ENCODE data around the gene MICAL3.

The MICAL3 gene

GRCh38 chr22:18063306-18063705, 38.9 kb upstream of the MICAL3 start:
- Histone ChIP-seq H3K27ac (peak overlapping the region; percentile 99), H3K9ac (ENCODE audit: insufficient read length) (peak overlapping the region; percentile 67)

DNA sequence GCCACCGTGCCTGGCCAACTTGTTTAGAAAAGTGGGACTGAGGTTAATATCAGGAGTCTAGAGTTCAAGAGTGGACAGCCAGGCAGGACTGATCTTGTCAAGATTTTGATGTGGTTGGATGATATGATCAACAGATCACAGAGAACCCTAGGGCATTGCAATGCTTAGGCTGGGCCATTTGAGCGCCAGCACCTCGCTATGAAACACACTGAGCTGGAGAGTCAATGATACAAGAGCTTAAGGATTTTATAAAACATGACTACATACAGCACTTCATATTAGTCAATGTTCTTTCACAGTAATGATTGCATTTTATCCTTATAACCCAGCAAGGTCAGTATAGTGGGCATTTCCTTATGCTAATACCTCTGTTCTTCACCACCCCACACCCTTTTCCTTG, 38.1 kb upstream of the MICAL3 start:
- Histone ChIP-seq H3K4me3 (no peak overlapping the region), H3K9ac (ENCODE audit: insufficient read length) (peak overlapping the region; percentile 67), H3K9me3 (ENCODE audit: low read depth, low read length) (no peaks in the 10 kb centered on the region), H3K36me3 (ENCODE audit: insufficient read depth, low read length) (no peaks in the 10 kb centered on the region), H3K27ac (peak overlapping the region; percentile 99)
- TF ChIP-seq POLR2AphosphoS5 (IDR thresholded peaks at IDR 0.05; ENCODE audit: borderline replicate concordance, low read depth, low read length) (no peak), FOXP2 (optimal IDR thresholded peaks at IDR 0.05; ENCODE audit: control extremely low read depth, extremely low read length, insufficient read depth) (no peak), EZH2 (IDR thresholded peaks at IDR 0.05) (no peak)
- no peak for DNase-seq (ENCODE audit: low read depth, low spot score)

More at GRCh38 chr22:18063306-18063705, 38.9 kb upstream of the MICAL3 start:
- H3K4me3 ChIP-seq, result peak overlapping the region; percentile 67
- TF ChIP-seq FOXP2 (optimal IDR thresholded peaks at IDR 0.05; ENCODE audit: control extremely low read depth, extremely low read length, insufficient read depth) (no peak), EZH2 (IDR thresholded peaks at IDR 0.05) (no peak), POLR2AphosphoS5 (IDR thresholded peaks at IDR 0.05; ENCODE audit: borderline replicate concordance, low read depth, low read length) (no peak)
- no peaks in the 10 kb centered on the region for H3K36me3 ChIP-seq (ENCODE audit: insufficient read depth, low read length)
- DNase-seq (ENCODE audit: low read depth, low spot score), result peak; percentile 78
- H3K9me3 ChIP-seq (ENCODE audit: low read depth, low read length), result no peaks in the 10 kb centered on the region

GRCh38 chr22:18060646-18061620, 36.6 kb upstream of the MICAL3 start:
- Histone ChIP-seq H3K36me3 (ENCODE audit: insufficient read depth, low read length) (no peaks in the 10 kb centered on the region), H3K4me3 (no peak overlapping the region), H3K9me3 (ENCODE audit: low read depth, low read length) (no peaks in the 10 kb centered on the region), H3K27ac (no peak overlapping the region), H3K9ac (ENCODE audit: insufficient read length) (no peak overlapping the region)
- no peak for DNase-seq (ENCODE audit: low read depth, low spot score)
- TF ChIP-seq FOXP2 (optimal IDR thresholded peaks at IDR 0.05; ENCODE audit: control extremely low read depth, extremely low read length, insufficient read depth), result no peak
- no peak for TF ChIP-seq EZH2 (IDR thresholded peaks at IDR 0.05)
- TF ChIP-seq POLR2AphosphoS5 (IDR thresholded peaks at IDR 0.05; ENCODE audit: borderline replicate concordance, low read depth, low read length), result no peak

DNA sequence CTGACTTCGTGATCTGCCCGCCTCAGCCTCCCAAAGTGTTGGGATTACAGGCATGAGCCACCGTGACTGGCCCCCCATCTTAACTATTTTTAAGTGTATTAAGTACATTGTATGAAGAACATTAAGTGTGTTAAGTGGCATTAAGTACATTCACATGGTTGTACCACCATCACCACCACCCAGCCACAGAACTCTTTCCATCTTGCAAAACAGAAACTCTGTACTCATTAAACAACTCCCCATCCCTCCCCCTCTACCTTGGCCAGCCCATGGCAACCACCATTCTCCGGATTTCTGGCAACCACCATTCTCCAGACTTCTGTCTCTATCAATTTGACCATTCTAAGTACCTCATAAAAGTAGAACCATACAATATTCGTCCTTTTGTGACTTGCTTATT, 35.6 kb upstream of the MICAL3 start:
- no peaks in the 10 kb centered on the region for H3K36me3 ChIP-seq (ENCODE audit: insufficient read depth, low read length)
- no peak overlapping the region for H3K9ac ChIP-seq (ENCODE audit: insufficient read length)
- DNase-seq (ENCODE audit: low read depth, low spot score), result no peak
- H3K27ac ChIP-seq, result no peak overlapping the region
- H3K4me3 ChIP-seq, result no peak overlapping the region
- no peak for TF ChIP-seq FOXP2 (optimal IDR thresholded peaks at IDR 0.05; ENCODE audit: control extremely low read depth, extremely low read length, insufficient read depth)
- TF ChIP-seq EZH2 (IDR thresholded peaks at IDR 0.05), result no peak
- no peak for TF ChIP-seq POLR2AphosphoS5 (IDR thresholded peaks at IDR 0.05; ENCODE audit: borderline replicate concordance, low read depth, low read length)
- no peaks in the 10 kb centered on the region for H3K9me3 ChIP-seq (ENCODE audit: low read depth, low read length)

DNA sequence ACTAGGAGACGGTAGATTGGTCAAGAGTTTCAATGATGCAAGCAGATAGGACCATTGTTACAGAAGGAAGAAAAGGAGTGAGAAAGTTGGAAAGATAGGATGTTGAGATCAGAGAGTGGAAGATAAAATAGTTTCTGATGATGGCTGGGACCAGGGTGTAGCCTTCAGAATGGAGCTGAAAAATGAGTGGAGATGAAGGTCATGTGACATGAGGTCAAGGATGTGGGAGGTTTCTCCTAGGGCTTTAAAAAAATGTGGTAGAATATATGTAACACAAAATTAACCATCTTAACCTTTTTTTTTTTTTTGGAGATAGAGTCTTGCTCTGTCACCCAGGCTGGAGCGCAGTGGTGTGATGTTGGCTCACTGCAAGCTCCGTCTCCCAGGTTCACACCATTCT, 35.1 kb upstream of the MICAL3 start:
- no peak for TF ChIP-seq FOXP2 (optimal IDR thresholded peaks at IDR 0.05; ENCODE audit: control extremely low read depth, extremely low read length, insufficient read depth)
- no peak for TF ChIP-seq EZH2 (IDR thresholded peaks at IDR 0.05)
- no peak for TF ChIP-seq POLR2AphosphoS5 (IDR thresholded peaks at IDR 0.05; ENCODE audit: borderline replicate concordance, low read depth, low read length)
- Histone ChIP-seq H3K27ac (no peak overlapping the region), H3K9me3 (ENCODE audit: low read depth, low read length) (no peaks in the 10 kb centered on the region), H3K4me3 (no peak overlapping the region), H3K9ac (ENCODE audit: insufficient read length) (no peak overlapping the region), H3K36me3 (ENCODE audit: insufficient read depth, low read length) (no peaks in the 10 kb centered on the region)
- DNase-seq (ENCODE audit: low read depth, low spot score), result no peak

- no peak for DNase-seq (ENCODE audit: low read depth, low spot score)
- H3K27ac ChIP-seq, result no peak overlapping the region
Measured at GRCh38 chr22:18059094-18059417, 34.7 kb upstream of the MICAL3 start.

GRCh38 chr22:18058371-18059093, 34.2 kb upstream of the MICAL3 start:
- TF ChIP-seq POLR2AphosphoS5 (IDR thresholded peaks at IDR 0.05; ENCODE audit: borderline replicate concordance, low read depth, low read length), result no peak
- no peak for TF ChIP-seq EZH2 (IDR thresholded peaks at IDR 0.05)
- TF ChIP-seq FOXP2 (optimal IDR thresholded peaks at IDR 0.05; ENCODE audit: control extremely low read depth, extremely low read length, insufficient read depth), result no peak
- Histone ChIP-seq H3K27ac (0 out of 2 replicates have a peak overlapping the region, but pooled peaks have one; percentile 23), H3K9me3 (ENCODE audit: low read depth, low read length) (no peaks in the 10 kb centered on the region), H3K36me3 (ENCODE audit: insufficient read depth, low read length) (no peaks in the 10 kb centered on the region), H3K9ac (ENCODE audit: insufficient read length) (no peak overlapping the region), H3K4me3 (no peak overlapping the region)
- no peak for DNase-seq (ENCODE audit: low read depth, low spot score)

More at GRCh38 chr22:18059094-18059417, 34.7 kb upstream of the MICAL3 start:
- no peak overlapping the region for H3K4me3 ChIP-seq
- H3K9ac ChIP-seq (ENCODE audit: insufficient read length), result no peak overlapping the region
- H3K36me3 ChIP-seq (ENCODE audit: insufficient read depth, low read length), result no peaks in the 10 kb centered on the region
- no peak for TF ChIP-seq EZH2 (IDR thresholded peaks at IDR 0.05)
- no peak for TF ChIP-seq POLR2AphosphoS5 (IDR thresholded peaks at IDR 0.05; ENCODE audit: borderline replicate concordance, low read depth, low read length)
- no peak for TF ChIP-seq FOXP2 (optimal IDR thresholded peaks at IDR 0.05; ENCODE audit: control extremely low read depth, extremely low read length, insufficient read depth)
- H3K9me3 ChIP-seq (ENCODE audit: low read depth, low read length), result no peaks in the 10 kb centered on the region

DNA sequence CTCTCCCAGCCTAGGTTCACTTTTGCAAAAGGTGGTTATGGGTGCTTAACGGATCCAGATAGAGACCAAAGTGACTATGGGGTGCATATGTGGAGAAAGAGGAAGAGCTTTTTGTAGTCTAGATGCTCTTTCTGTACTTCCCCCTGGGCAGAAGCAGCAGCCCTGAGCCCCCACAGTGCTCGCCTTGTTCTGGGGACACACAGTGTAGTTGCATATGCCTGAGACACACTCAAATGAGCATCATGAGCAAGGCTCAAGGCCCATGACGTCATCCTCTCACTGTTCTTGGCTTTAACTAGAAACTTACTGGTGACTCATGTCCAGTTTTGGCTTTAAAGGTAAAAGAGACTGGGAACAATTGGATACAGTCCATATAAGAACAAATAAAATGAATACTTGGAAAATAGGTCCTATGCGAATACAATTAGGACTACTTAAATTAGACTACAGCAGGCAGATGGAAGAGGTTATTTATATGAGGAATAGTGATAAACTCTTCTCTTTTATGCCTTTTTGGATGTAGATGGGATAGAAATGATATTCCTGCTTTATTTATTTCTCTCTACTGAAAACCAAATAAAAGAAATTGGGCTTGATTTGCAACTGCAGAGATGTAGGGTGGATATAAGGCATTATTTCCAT, 33.3 kb upstream of the MICAL3 start:
- Histone ChIP-seq H3K36me3 (ENCODE audit: insufficient read depth, low read length) (no peaks in the 10 kb centered on the region), H3K4me3 (no peak overlapping the region), H3K27ac (0 out of 2 replicates have a peak overlapping the region, but pooled peaks have one; percentile 23), H3K9ac (ENCODE audit: insufficient read length) (no peak overlapping the region), H3K9me3 (ENCODE audit: low read depth, low read length) (no peaks in the 10 kb centered on the region)
- TF ChIP-seq EZH2 (IDR thresholded peaks at IDR 0.05), result no peak
- no peak for TF ChIP-seq POLR2AphosphoS5 (IDR thresholded peaks at IDR 0.05; ENCODE audit: borderline replicate concordance, low read depth, low read length)
- no peak for TF ChIP-seq FOXP2 (optimal IDR thresholded peaks at IDR 0.05; ENCODE audit: control extremely low read depth, extremely low read length, insufficient read depth)
- DNase-seq (ENCODE audit: low read depth, low spot score), result no peak
